Lower leg skin (tissue), 4 donors: ENCODE measurements around the gene NFE2L2. TPM values are rescaled to one million over a fixed set of nuclear protein-coding genes. Genes with fewer than 3 reads are reported as not detected.
"Not testable (repeated sequence)": the region's sequence is repeated elsewhere in the genome, so short reads cannot be mapped to it uniquely, and the experiment has no call there.

Source experiments
- DNase-seq, 2 donors: peaks; one replicate each; pipeline ENCODE4 v3.0.0-alpha.2; 2019; ENCODE audit warnings: low spot score in 2 of 2
- H3K4me3 ChIP-seq: fragments of 200-600 bp; sonication (generic); 2 replicates; pipeline ENCODE4 v1.5.1; 2017; ENCODE audit warnings: mild to moderate bottlenecking, low read depth; ENCODE audit not compliant: poor library complexity, severe bottlenecking
- POLR2A ChIP-seq, 2 donors: fragments of 450-650 bp; IDR thresholded peaks; one replicate each; pipeline ENCODE4 v1.6.1; 2016 to 2017; ENCODE audit warnings: antibody characterized with exemption in 2 of 2, mild to moderate bottlenecking in 1 of 2, moderate library complexity in 1 of 2
- WGBS, 2 donors: methylation state at CpG; one replicate each; pipeline ENCODE4 v1.1.5; 2018; 5-methylcytosine and 5-hydroxymethylcytosine counted together
- intact Hi-C: fragments of 100-400 bp; cut with DNase I; formaldehyde crosslinking; loops from one replicate; pipeline ENCODE4 v1.15.0; 2023; ENCODE audit warnings: low total_unique reads
- total RNA-seq, 4 donors: library from RNA; depleted of rRNA; stranded (reverse); fragments of >200 nt; gene quantifications; one replicate each; pipeline ENCODE4 v1.1.0, GENCODE V29; 2016
- TF ChIP-seq, protein P1 (sequence below), 3 donors: fragments of 450-650 bp; IDR thresholded peaks; one replicate each; pipeline ENCODE4 v1.5.1; 2016; ENCODE audit warnings: antibody characterized with exemption in 3 of 3, mild to moderate bottlenecking in 3 of 3, moderate library complexity in 2 of 3

The NFE2L2 gene
- total RNA-seq: 100 to 1,000 TPM; 120 to 156 (median 128) TPM

DNA sequence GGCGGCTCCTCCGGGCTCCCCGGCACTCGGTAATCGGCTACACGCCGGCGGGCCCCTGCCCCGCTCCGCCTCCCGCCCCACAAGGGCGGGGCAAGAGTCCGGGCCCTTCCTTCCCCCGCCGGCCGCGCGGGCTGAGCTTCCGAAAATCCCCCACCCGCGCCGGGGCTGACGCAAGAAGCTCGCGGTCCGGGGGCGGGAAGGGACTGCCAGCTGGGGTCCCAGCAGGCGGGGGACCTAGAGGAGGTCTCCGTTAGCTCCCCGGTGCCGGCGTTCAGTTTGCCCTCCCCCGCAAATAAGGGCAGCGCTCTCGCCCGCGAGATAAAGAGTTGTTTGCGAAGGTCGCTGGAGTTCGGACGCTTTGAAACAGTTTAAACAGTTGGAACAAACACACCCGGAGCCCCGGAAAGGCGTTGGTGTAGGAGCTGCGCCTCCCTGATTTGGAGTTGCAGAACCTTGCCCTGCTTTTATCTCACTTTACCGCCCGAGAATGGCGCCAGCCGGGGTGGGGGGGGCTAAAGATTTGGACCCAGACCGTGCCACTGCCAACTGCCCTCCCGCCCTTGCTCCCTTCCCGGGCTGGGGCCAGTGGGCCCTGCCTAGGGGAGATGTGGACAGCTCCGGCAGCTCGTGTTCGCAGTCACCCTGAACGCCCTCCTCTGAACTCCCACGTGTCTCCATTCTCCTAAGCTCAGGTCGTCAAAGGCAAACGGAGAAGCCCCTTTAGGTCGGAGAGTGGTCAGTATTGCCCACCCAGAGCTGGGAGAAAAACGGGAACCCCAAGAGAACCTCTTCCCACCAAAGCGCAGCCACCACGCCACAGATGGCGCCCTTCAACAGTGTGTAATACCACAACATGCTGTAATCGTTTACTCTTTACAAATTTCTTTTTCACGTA lies at the start of gene NFE2L2:
NFE2L2 (minus strand) TSS at position 35 of the 895 bp plus-strand sequence. CDS start 151 bp downstream, outside the sequence.
- DNase-seq: peak; percentile 92 to 99
- intact Hi-C loops: no loop called here

DNA sequence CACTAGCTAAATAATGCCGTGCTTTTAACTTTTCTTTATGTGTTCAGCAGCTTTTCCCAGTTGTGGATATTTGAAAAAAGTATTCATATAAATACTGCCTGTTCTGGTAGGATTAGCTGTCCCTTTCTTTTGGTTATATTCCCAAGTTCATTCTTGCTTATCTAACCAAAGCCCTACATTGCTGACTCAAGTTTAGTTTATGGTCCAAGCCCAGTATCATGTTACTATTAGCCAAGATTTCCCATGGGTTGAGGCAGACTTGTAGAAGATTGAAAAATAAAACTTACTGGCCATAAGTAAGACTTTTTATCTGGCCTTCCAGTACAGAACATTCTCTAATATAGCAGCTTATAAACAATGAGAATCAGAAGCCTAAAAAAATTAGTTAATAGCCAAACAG lies 49.7 kb upstream of the NFE2L2 start:
- WGBS, 2 donors: 50 to 53% methylated on average over 1 of the region's 1 CpG
- intact Hi-C loops: no loop called here
- no peak overlapping the region for H3K4me3 ChIP-seq
- TF ChIP-seq, protein P1, sequence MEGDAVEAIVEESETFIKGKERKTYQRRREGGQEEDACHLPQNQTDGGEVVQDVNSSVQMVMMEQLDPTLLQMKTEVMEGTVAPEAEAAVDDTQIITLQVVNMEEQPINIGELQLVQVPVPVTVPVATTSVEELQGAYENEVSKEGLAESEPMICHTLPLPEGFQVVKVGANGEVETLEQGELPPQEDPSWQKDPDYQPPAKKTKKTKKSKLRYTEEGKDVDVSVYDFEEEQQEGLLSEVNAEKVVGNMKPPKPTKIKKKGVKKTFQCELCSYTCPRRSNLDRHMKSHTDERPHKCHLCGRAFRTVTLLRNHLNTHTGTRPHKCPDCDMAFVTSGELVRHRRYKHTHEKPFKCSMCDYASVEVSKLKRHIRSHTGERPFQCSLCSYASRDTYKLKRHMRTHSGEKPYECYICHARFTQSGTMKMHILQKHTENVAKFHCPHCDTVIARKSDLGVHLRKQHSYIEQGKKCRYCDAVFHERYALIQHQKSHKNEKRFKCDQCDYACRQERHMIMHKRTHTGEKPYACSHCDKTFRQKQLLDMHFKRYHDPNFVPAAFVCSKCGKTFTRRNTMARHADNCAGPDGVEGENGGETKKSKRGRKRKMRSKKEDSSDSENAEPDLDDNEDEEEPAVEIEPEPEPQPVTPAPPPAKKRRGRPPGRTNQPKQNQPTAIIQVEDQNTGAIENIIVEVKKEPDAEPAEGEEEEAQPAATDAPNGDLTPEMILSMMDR (IDR thresholded peaks at IDR 0.05): no peak
- TF ChIP-seq POLR2A (IDR thresholded peaks at IDR 0.05): no peak
- DNase-seq: no peak

More for the DNA sequence above, at the start of gene NFE2L2:
- peak within 1 kb of the TSS; percentile 85 for H3K4me3 ChIP-seq
- WGBS, 2 donors: 0 to 1% methylated on average over 40 to 48 of the region's 66 CpGs
- TF ChIP-seq POLR2A (IDR thresholded peaks at IDR 0.05): peak in 1 of 2 donors; percentile 72
- TF ChIP-seq, protein P1 (IDR thresholded peaks at IDR 0.05): no peak

DNA sequence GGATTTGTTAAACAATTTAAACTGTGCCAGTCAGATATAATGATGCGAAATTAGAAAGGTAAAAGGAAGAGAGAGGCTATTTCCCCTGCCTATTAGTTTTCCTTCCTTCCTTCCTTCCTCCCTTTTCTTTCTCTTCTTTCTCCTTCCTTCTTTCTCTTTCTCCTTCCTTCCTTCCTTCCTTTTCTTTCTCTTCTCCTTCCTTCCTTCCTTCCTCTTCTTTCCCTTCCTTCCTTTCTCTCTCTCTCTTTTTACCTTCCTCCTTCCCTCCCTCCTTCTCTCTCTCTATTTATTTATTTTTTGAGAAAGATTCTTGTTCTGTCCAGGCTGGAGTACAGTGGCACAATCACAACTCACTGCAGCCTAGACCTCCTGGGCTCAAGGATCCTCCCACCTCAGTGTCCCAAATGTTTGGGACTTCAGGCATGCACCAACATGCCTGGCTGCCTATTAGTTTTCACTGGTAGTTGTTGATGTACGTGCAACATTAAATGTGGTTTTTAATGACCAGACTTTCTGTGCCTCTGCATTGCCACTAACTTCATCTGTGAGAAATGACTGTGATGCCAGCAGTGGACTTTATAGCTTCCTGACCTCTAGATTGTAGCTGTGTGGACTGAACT lies 48.7 kb upstream of the NFE2L2 start:
- intact Hi-C loops: no loop called here
- no peak for DNase-seq
- no peak overlapping the region for H3K4me3 ChIP-seq
- TF ChIP-seq, protein P1 (IDR thresholded peaks at IDR 0.05): no peak
- no peak for TF ChIP-seq POLR2A (IDR thresholded peaks at IDR 0.05)
- WGBS, 2 donors: 78 to 83% methylated on average over 2 of the region's 2 CpGs

DNA sequence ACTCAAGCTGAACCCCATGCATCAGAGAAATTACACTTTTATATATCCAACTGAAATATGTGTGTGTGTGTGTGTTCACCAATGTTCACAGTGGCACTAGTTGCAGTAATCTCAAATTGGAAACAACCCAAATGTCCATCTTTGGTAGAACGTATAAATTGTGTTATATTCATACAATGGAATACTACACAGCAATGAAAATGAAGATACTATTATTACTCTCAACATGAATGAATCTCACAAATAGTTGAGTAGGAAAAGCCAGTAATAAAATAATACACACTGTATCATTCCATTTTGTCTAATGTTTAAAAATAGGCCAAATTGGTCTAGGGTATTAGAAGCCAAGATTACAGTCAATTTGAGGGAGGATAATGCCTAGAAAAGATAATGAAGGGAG lies 48.0 kb upstream of the NFE2L2 start:
- intact Hi-C loops: no loop called here
- no peak for DNase-seq
- WGBS, 2 donors: 83 to 90% methylated on average over 1 of the region's 1 CpG
- no peak overlapping the region for H3K4me3 ChIP-seq
- no peak for TF ChIP-seq POLR2A (IDR thresholded peaks at IDR 0.05)
- TF ChIP-seq, protein P1 (IDR thresholded peaks at IDR 0.05): no peak

DNA sequence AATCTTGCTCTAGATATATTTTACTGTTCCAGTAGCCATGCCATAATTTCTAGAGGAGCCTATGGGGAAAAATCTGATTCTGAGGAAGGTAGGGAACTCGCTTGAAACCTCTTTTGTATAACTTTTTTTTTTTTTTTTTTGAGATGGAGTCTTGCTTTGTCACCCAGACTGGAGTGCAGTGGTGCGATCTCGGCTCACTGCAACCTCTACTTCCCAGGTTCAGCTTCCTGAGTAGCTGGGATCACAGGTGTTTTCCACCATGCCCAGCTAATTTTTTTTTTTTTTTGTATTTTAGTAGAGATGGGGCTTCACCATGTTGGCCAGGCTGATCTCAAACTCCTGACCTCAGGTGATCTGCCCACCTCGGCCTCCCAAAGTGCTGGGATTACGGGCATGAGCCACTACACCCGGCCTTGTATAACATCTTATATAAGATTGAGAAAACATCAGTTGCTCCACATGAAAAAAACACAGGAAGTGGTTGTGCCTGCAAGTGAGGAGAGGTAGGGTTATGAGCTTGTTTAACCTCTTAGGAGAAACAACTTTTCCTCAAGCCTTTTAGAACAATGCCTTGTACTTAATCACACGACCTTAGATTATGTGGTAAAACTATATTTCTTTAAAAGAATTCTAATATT lies 45.3 kb upstream of the NFE2L2 start:
- H3K4me3 ChIP-seq, intact Hi-C loops, DNase-seq: not testable (repeated sequence)
- 69 to 70% methylated on average over 7 of the region's 7 CpGs for WGBS, 2 donors

DNA sequence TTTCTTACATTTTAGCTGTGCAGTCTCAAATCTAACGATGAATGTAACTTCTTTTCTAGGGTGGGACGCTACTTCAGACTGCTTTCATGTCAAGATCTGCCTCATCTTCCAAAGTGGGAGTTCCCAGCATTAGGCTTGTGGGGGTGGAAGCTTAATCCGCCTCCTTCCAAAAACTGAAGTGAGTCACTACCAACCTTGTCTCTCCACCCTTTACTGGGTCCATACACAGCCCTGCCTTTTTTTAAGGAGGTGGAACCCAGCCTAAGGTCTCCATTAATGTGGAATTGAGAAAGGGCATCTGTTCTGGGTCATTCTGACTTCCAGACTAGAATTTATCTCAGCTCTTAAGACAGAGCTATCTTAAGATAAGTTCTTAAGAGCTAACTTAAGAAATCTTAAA lies 42.0 kb upstream of the NFE2L2 start:
- H3K4me3 ChIP-seq: no peak overlapping the region
- TF ChIP-seq, protein P1 (IDR thresholded peaks at IDR 0.05): no peak
- TF ChIP-seq POLR2A (IDR thresholded peaks at IDR 0.05): no peak
- intact Hi-C loops: no loop called here
- 42 to 47% methylated on average over 3 of the region's 3 CpGs for WGBS, 2 donors
- DNase-seq: no peak
